Glomerular visceral epithelial cell (primary cell): Measurements from ENCODE around the gene DIP2C.
A peak's percentile ranks its signal among the peaks of the same experiment; 100 is the strongest.

Source experiments
- DNase-seq: peaks from one replicate; pipeline ENCODE4 v3.0.0-alpha.2; 2016; ENCODE audit errors: extremely low spot score

The DIP2C gene

GRCh38 chr10:391847-392704 lies 297.4 kb downstream of the DIP2C start:
- no peak for DNase-seq

GRCh38 chr10:391305-391704 lies 298.2 kb downstream of the DIP2C start:
- DNase-seq: no peak

- DNase-seq: no peak
Measured at GRCh38 chr10:390449-391100, 298.9 kb downstream of the DIP2C start.

- no peak for DNase-seq
Measured at GRCh38 chr10:389836-390448, 299.5 kb downstream of the DIP2C start.

GRCh38 chr10:389261-389790 lies 300.1 kb downstream of the DIP2C start:
- DNase-seq: no peak

- no peak for DNase-seq
Measured at GRCh38 chr10:388661-389045, 300.8 kb downstream of the DIP2C start.

- DNase-seq: no peak
Measured at GRCh38 chr10:387909-388660, 301.4 kb downstream of the DIP2C start.

- no peak for DNase-seq
Measured at GRCh38 chr10:387593-387891, 301.9 kb downstream of the DIP2C start.

- no peak for DNase-seq
Measured at GRCh38 chr10:386771-387592, 302.5 kb downstream of the DIP2C start.

GRCh38 chr10:385571-386300 lies 303.7 kb downstream of the DIP2C start:
- DNase-seq: no peak

- no peak for DNase-seq
Measured at GRCh38 chr10:384538-385305, 304.7 kb downstream of the DIP2C start.

- no peak for DNase-seq
Measured at GRCh38 chr10:383519-383918, 305.9 kb downstream of the DIP2C start.

- no peak for DNase-seq
Measured at GRCh38 chr10:381805-382204, 307.7 kb downstream of the DIP2C start.

GRCh38 chr10:381346-381745 lies 308.1 kb downstream of the DIP2C start:
- no peak for DNase-seq

- no peak for DNase-seq
Measured at GRCh38 chr10:380313-380940, 309.0 kb downstream of the DIP2C start.

- DNase-seq: peak; percentile 72
Measured at GRCh38 chr10:378930-379704, 310.4 kb downstream of the DIP2C start.

- no peak for DNase-seq
Measured at GRCh38 chr10:378230-378929, 311.1 kb downstream of the DIP2C start.

GRCh38 chr10:377228-377627 lies 312.2 kb downstream of the DIP2C start:
- DNase-seq: no peak
